Measurements from ENCODE around the gene MAST4. TPM values are rescaled to one million over a fixed set of nuclear protein-coding genes. Genes with fewer than 3 reads are reported as not detected.

The MAST4 gene
- total and polyA plus RNA-seq, 2 of the 8 experiments (the other 6 are each of a cell fraction or from before 2014, with no cell fraction given), result 1.5 to 2.6 TPM

GRCh38 chr5:66769839-66770617 lies 173.8 kb downstream of the MAST4 start:
- Histone ChIP-seq H4K91ac (replicated peaks; ENCODE audit: insufficient read length, low read length) (no peak overlapping the region), H3K79me1 (ENCODE audit: low read depth, low read length) (no peaks in the 10 kb centered on the region), H3K4me1 (replicated peaks in 1 of 4; ENCODE audit: control insufficient read depth in 3 of 4, insufficient read depth in 4 of 4, low read length in 3 of 4) (no peaks in the 10 kb centered on the region), H3K27me3 (replicated peaks in 1 of 4; ENCODE audit: control insufficient read depth in 3 of 4, extremely low read depth in 1 of 4, insufficient read depth in 3 of 4, low read length in 3 of 4) (peaks cover 0 to 1% (median 0%) of the 10 kb centered on the region in 4 experiments; a peak in 1 of 7 replicates), H4K5ac (ENCODE audit: insufficient read length, low read depth, low read length) (no peak overlapping the region), H2BK20ac (ENCODE audit: low read length) (no peak overlapping the region), H2AK5ac (ENCODE audit: low read depth, low read length) (no peak overlapping the region), H4K8ac (ENCODE audit: extremely low read depth, insufficient read depth, low read length) (no peak overlapping the region), H2AFZ (ENCODE audit: low read length) (no peak overlapping the region), H3K56ac (replicated peaks; ENCODE audit: insufficient read length, low read depth, low read length) (no peak overlapping the region), H3K23ac (ENCODE audit: insufficient read length) (no peak overlapping the region), H3K4ac (replicated peaks; ENCODE audit: insufficient read length, low read depth, low read length) (no peak overlapping the region), H3K18ac (ENCODE audit: extremely low read depth, low read length) (no peak overlapping the region), H3K4me2 (ENCODE audit: insufficient read depth in 1 of 2, low read depth in 2 of 2, low read length in 2 of 2) (no peak overlapping the region), H3K36me3 (ENCODE audit: control insufficient read depth in 2 of 4, insufficient read depth in 4 of 4, low read length in 3 of 4) (no peaks in the 10 kb centered on the region), H3K79me2 (ENCODE audit: control insufficient read depth in 1 of 2, insufficient read depth in 2 of 2, low read length in 2 of 2) (no peaks in the 10 kb centered on the region), H3K9ac (replicated peaks in 1 of 4; ENCODE audit: extremely low read depth in 1 of 4, low read depth in 3 of 4, low read length in 3 of 4) (no peak overlapping the region), H2BK5ac (ENCODE audit: low read depth, low read length) (no peak overlapping the region), H3K27ac (ENCODE audit: low read depth, low read length) (no peak overlapping the region), H3K14ac (ENCODE audit: insufficient read length) (no peak overlapping the region), H4K20me1 (replicated peaks in 1 of 2; ENCODE audit: control insufficient read depth in 1 of 2, insufficient read depth in 2 of 2, low read length in 2 of 2) (no peaks in the 10 kb centered on the region), H2BK12ac (ENCODE audit: low read depth, low read length) (no peak overlapping the region), H3K4me3 (ENCODE audit: extremely low read depth in 1 of 4, insufficient read depth in 2 of 4, low read depth in 3 of 4, low read length in 4 of 4) (no peak overlapping the region), H3K23me2 (ENCODE audit: low read depth, low read length) (no peaks in the 10 kb centered on the region), H3K9me3 (ENCODE audit: insufficient read depth in 2 of 2, low read depth in 1 of 2, low read length in 1 of 2) (no peaks in the 10 kb centered on the region), H2BK120ac (replicated peaks; ENCODE audit: low read depth, low read length) (no peak overlapping the region), H2BK15ac (ENCODE audit: low read length) (no peak overlapping the region)
- CTCF ChIA-PET (ENCODE audit: partially characterized antibody), result interaction anchor here (0.7 to 17.5 kb wide), 12 partner anchors 12 to 536 kb away, joined by 3 to 140 read pairs (median 3); no protein-coding TSS in a partner anchor
- DNase-seq (ENCODE audit: low read depth in 1 of 2, low spot score in 2 of 2), result peak; percentile 41 to 58
- POLR2A ChIA-PET (ENCODE audit: partially characterized antibody), result no interaction called here
- WGBS, 2 experiments (ENCODE audit: extremely low coverage in 1 of 2, insufficient coverage in 1 of 2, insufficient read length in 1 of 2, insufficient replicate concordance in 2 of 2, low coverage in 1 of 2, low lambda C conversion rate in 2 of 2, missing lambda C conversion rate in 1 of 2), result 77% methylated on average over 8 of the region's 8 CpGs; no CpG with 5 or more reads in 1 of the 2 experiments
- peak; percentile 89 for FAIRE-seq
- TF ChIP-seq JUN (IDR thresholded peaks at IDR 0.05; ENCODE audit: low read depth, low read length), result 0 out of 2 replicates have a peak, but pooled peaks have one; percentile 40
- TF ChIP-seq CBX8 (IDR thresholded peaks at IDR 0.05; ENCODE audit: borderline replicate concordance, low read depth, low read length), result no peak
- TF ChIP-seq GTF2F1 (IDR thresholded peaks at IDR 0.05; ENCODE audit: borderline replicate concordance, low read depth, low read length), result no peak
- TF ChIP-seq TAF1 (IDR thresholded peaks at IDR 0.05; ENCODE audit: low read depth, low read length), result no peak
- TF ChIP-seq SP1 (IDR thresholded peaks at IDR 0.05; ENCODE audit: low read depth, low read length), result no peak
- peak; percentile 95 for TF ChIP-seq JUND (IDR thresholded peaks at IDR 0.05; ENCODE audit: low read length)
- TF ChIP-seq TBP (IDR thresholded peaks at IDR 0.05; ENCODE audit: low read depth, low read length), result no peak
- TF ChIP-seq SIN3A (conservative IDR thresholded peaks at IDR 0.05 in 1 of 2, IDR thresholded peaks at IDR 0.05 in 1 of 2; ENCODE audit: low read depth in 1 of 2, low read length in 2 of 2), result 0 out of 4 replicates have a peak, but pooled peaks of 1 of the 2 experiments have one; percentile 49
- TF ChIP-seq TAF7 (optimal IDR thresholded peaks at IDR 0.05; ENCODE audit: borderline replicate concordance, low read depth, low read length), result no peak
- TF ChIP-seq MAFK (IDR thresholded peaks at IDR 0.05; ENCODE audit: low read depth, low read length), result peak; percentile 16; the same call in 1 of the 2 replicates
- TF ChIP-seq PHF8 (conservative IDR thresholded peaks at IDR 0.05; ENCODE audit: low read depth, low read length), result no peak

Data from H1 (cell line).